Smooth muscle cell (in vitro differentiated cells): Measurements from ENCODE around the gene PRKCA. TPM values are rescaled to one million over a fixed set of nuclear protein-coding genes. Genes with fewer than 3 reads are reported as not detected.

Source experiments
- DNase-seq: peaks from one replicate; lab custom pipeline; 2025; ENCODE audit not compliant: unreplicated experiment; lab: John Stamatoyannopoulos, UW
- H2AFZ ChIP-seq: fragments of 200-600 bp; sonication (generic); 2 replicates; pipeline ENCODE4 v1.6.0; 2016; ENCODE audit warnings: antibody characterized with exemption, low read depth, mild to moderate bottlenecking
- H3F3A ChIP-seq: fragments of 200-600 bp; sonication (generic); 2 replicates; pipeline ENCODE4 v1.6.0; 2017; ENCODE audit warnings: antibody characterized with exemption, low read depth
- H3K27ac ChIP-seq: fragments of 200-600 bp; sonication (generic); 2 replicates; pipeline ENCODE4 v1.5.1; 2016; ENCODE audit warnings: low read depth, mild to moderate bottlenecking
- H3K27me3 ChIP-seq: fragments of 200-600 bp; sonication (generic); 2 replicates; pipeline ENCODE4 v1.6.1; 2016; ENCODE audit warnings: low read depth, mild to moderate bottlenecking
- H3K36me3 ChIP-seq: fragments of 200-600 bp; sonication (generic); 2 replicates; pipeline ENCODE4 v1.5.1; 2016; ENCODE audit warnings: low read depth
- H3K4me1 ChIP-seq: fragments of 200-600 bp; sonication (generic); 2 replicates; pipeline ENCODE4 v1.5.1; 2016; ENCODE audit warnings: low read depth
- H3K4me2 ChIP-seq: fragments of 200-600 bp; sonication (generic); 2 replicates; pipeline ENCODE4 v1.6.0; 2016; ENCODE audit warnings: mild to moderate bottlenecking
- H3K4me3 ChIP-seq: fragments of 200-600 bp; sonication (generic); 2 replicates; pipeline ENCODE4 v1.5.1; 2016; ENCODE audit warnings: mild to moderate bottlenecking
- H3K79me2 ChIP-seq: fragments of 200-600 bp; sonication (generic); 2 replicates; pipeline ENCODE4 v1.6.0; 2016; ENCODE audit warnings: low read depth, mild to moderate bottlenecking
- H3K9ac ChIP-seq: fragments of 200-600 bp; sonication (generic); 2 replicates; pipeline ENCODE4 v1.6.0; 2016; ENCODE audit warnings: low read depth
- H3K9me3 ChIP-seq: fragments of 200-600 bp; sonication (generic); replicated peaks from 2 replicates; pipeline ENCODE4 v1.5.1; 2016; ENCODE audit warnings: low read depth
- H4K20me1 ChIP-seq: fragments of 200-600 bp; sonication (generic); 2 replicates; pipeline ENCODE4 v1.6.0; 2016; ENCODE audit warnings: low read depth
- CTCF ChIP-seq: fragments of 200-600 bp; sonication (generic); IDR thresholded peaks from 2 replicates; pipeline ENCODE4 v1.5.1; 2017; ENCODE audit warnings: borderline replicate concordance, mild to moderate bottlenecking, antibody characterized with exemption; ENCODE audit not compliant: insufficient read depth, poor library complexity, severe bottlenecking
- WGBS: methylation state at CpG from one replicate; pipeline ENCODE4 v1.1.7; 2016; ENCODE audit warnings: low lambda C conversion rate; 5-methylcytosine and 5-hydroxymethylcytosine counted together
- polyA plus RNA-seq: library from polyadenylated mRNA; unstranded; fragments of >200 nt; fragmentation: Nextera tagmentation; extraction: Ambion mirVana; gene quantifications from 2 replicates; pipeline ENCODE4 v1.2.1, GENCODE V29; 2016
- total RNA-seq: library from RNA; depleted of rRNA; stranded (reverse); fragments of >200 nt; gene quantifications from 2 replicates; pipeline ENCODE4 v1.2.3, GENCODE V29; 2014

PRKCA gene
- total and polyA plus RNA-seq, 2 experiments from 2014 or later, result 0.78 to 7.1 TPM

- no peak for DNase-seq
- 98% methylated on average over 4 of the region's 4 CpGs for WGBS
- H3F3A ChIP-seq, result no peaks in the 10 kb centered on the region
- H4K20me1 ChIP-seq, result no peaks in the 10 kb centered on the region
- H3K79me2 ChIP-seq, result no peaks in the 10 kb centered on the region
- H3K27ac ChIP-seq, result no peak overlapping the region
- no peak overlapping the region for H3K4me3 ChIP-seq
- no peak overlapping the region for H2AFZ ChIP-seq
- no peak overlapping the region for H3K9ac ChIP-seq
- TF ChIP-seq CTCF, result no peak
- no peak overlapping the region for H3K4me2 ChIP-seq
- no peaks in the 10 kb centered on the region for H3K36me3 ChIP-seq
- H3K27me3 ChIP-seq, result no peaks in the 10 kb centered on the region
- no peaks in the 10 kb centered on the region for H3K4me1 ChIP-seq
- H3K9me3 ChIP-seq, result no peaks in the 10 kb centered on the region
These were observed 361.9 kb downstream of the PRKCA start for GRCh38 chr17:66664336-66664735.

DNA sequence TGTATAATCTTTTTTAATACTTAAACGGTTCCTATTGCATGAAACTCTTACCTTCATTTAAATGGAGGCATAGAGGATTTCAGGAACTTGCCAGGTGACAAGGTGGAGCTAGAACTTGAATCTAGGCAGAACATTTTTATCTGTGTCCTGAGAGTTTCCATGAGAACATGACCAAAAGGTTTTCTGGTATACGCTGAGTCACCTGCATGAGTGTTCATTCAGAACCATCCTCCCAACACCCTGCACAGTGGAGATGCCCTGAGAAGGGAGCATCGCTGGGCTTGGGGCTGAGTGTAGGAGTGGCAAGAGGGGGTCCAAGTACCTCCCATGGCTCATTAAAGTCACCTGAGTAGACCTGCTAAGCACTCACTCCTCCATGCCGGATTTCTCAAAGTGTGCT, 362.8 kb downstream of the PRKCA start:
- Histone ChIP-seq H4K20me1 (no peaks in the 10 kb centered on the region), H3K27me3 (no peaks in the 10 kb centered on the region), H3K36me3 (no peaks in the 10 kb centered on the region), H3K9me3 (no peaks in the 10 kb centered on the region), H3K4me3 (no peak overlapping the region), H2AFZ (no peak overlapping the region), H3K27ac (no peak overlapping the region), H3K9ac (no peak overlapping the region), H3K4me1 (no peaks in the 10 kb centered on the region), H3K4me2 (no peak overlapping the region), H3K79me2 (no peaks in the 10 kb centered on the region), H3F3A (no peaks in the 10 kb centered on the region)
- 84% methylated on average over 4 of the region's 4 CpGs for WGBS
- no peak for DNase-seq
- TF ChIP-seq CTCF, result no peak

GRCh38 chr17:66667090-66667489, 364.7 kb downstream of the PRKCA start:
- Histone ChIP-seq H3K27me3 (no peaks in the 10 kb centered on the region), H3K36me3 (no peaks in the 10 kb centered on the region), H3K4me2 (no peak overlapping the region), H2AFZ (no peak overlapping the region), H3K79me2 (no peaks in the 10 kb centered on the region), H3K27ac (peak overlapping the region; percentile 7), H3K9ac (no peak overlapping the region), H3F3A (no peaks in the 10 kb centered on the region), H4K20me1 (no peaks in the 10 kb centered on the region), H3K9me3 (no peaks in the 10 kb centered on the region), H3K4me1 (no peaks in the 10 kb centered on the region), H3K4me3 (no peak overlapping the region)
- WGBS, result 81% methylated on average over 5 of the region's 5 CpGs
- DNase-seq, result no peak
- TF ChIP-seq CTCF, result no peak

DNA sequence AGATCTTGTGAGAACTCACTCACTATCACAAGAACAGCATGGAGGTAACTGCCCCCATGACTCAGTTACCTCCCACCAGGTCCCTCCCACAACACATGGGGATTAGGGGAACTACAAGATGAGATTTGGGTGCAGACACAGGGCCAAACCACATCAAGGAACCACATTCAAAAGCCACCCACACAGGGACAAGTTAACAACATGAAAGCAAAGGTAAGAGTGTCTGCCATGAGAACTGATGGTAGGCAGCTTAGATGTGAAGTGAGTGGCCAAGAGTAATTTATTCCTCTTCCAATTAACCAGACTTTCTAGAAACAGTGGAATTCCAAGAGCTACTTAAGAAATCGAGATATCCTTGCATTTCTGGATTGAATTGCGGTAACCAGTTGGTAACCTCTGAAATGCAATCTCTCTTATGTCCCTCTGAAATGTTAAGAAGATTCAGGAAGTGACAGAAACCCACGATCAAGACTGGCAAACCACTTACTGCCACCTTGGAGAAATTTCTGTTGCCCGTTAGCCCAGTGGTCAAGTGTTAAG, 365.1 kb downstream of the PRKCA start:
- no peak for DNase-seq
- Histone ChIP-seq H3F3A (no peaks in the 10 kb centered on the region), H3K4me2 (no peak overlapping the region), H2AFZ (no peak overlapping the region), H3K27ac (no peak overlapping the region), H3K9me3 (no peaks in the 10 kb centered on the region), H3K4me3 (no peak overlapping the region), H4K20me1 (no peaks in the 10 kb centered on the region), H3K27me3 (no peaks in the 10 kb centered on the region), H3K36me3 (no peaks in the 10 kb centered on the region), H3K4me1 (no peaks in the 10 kb centered on the region), H3K9ac (no peak overlapping the region), H3K79me2 (no peaks in the 10 kb centered on the region)
- TF ChIP-seq CTCF, result no peak
- WGBS, result 80% methylated on average over 4 of the region's 4 CpGs
